Mesenchymal stem cell (in vitro differentiated cells and primary cell): Measurements from ENCODE around the gene SLC8A1.

Experiments used
- DNase-seq: peaks from one replicate; pipeline ENCODE4 v3.0.0-alpha.2; 2013
- H2AFZ ChIP-seq: one replicate; pipeline ENCODE4 v1.6.1; 2013; ENCODE audit warnings: low read depth, mild to moderate bottlenecking, control low read depth, inconsistent platforms, low read length, moderate library complexity
- H2AK5ac ChIP-seq: 2 replicates; pipeline ENCODE4 v1.6.1; 2013; ENCODE audit warnings: low read length, moderate library complexity, mild to moderate bottlenecking, inconsistent platforms; ENCODE audit not compliant: severe bottlenecking
- H2BK120ac ChIP-seq: one replicate; pipeline ENCODE4 v1.6.1; 2013; ENCODE audit warnings: low read depth, mild to moderate bottlenecking, inconsistent platforms, low read length, moderate library complexity
- H2BK12ac ChIP-seq, 2 experiments: one replicate each; pipeline ENCODE4 v1.6.1; 2013; ENCODE audit warnings: inconsistent platforms in 2 of 2, low read length in 2 of 2, mild to moderate bottlenecking in 2 of 2, moderate library complexity in 2 of 2, control low read depth in 1 of 2
- H2BK15ac ChIP-seq: one replicate; pipeline ENCODE4 v1.6.1; 2013; ENCODE audit warnings: mild to moderate bottlenecking, low read depth, inconsistent platforms; ENCODE audit not compliant: poor library complexity, severe bottlenecking
- H2BK5ac ChIP-seq: 2 replicates; pipeline ENCODE4 v1.6.1; 2013; ENCODE audit warnings: low read depth, mild to moderate bottlenecking, low read length, control low read depth, inconsistent platforms; ENCODE audit not compliant: poor library complexity, severe bottlenecking
- H3K14ac ChIP-seq, 2 experiments: one replicate each; pipeline ENCODE4 v1.6.1; 2013; ENCODE audit warnings: inconsistent platforms in 2 of 2, low read length in 2 of 2, control low read depth in 1 of 2, mild to moderate bottlenecking in 1 of 2, moderate library complexity in 1 of 2
- H3K18ac ChIP-seq, 2 experiments: one replicate each; pipeline ENCODE4 v1.6.1; 2013; ENCODE audit warnings: inconsistent platforms in 2 of 2, low read length in 2 of 2, control low read depth in 1 of 2, low read depth in 1 of 2, mild to moderate bottlenecking in 1 of 2
- H3K23ac ChIP-seq, 2 experiments: one replicate each; pipeline ENCODE4 v1.6.1; 2013; ENCODE audit warnings: inconsistent platforms in 2 of 2, low read length in 2 of 2, mild to moderate bottlenecking in 2 of 2, moderate library complexity in 2 of 2, control low read depth in 1 of 2
- H3K27ac ChIP-seq: 2 replicates; pipeline ENCODE4 v1.5.1; 2013; ENCODE audit warnings: mild to moderate bottlenecking, moderate library complexity, low read length, control low read depth, inconsistent platforms; ENCODE audit not compliant: poor library complexity, severe bottlenecking
- H3K27me3 ChIP-seq, 2 experiments: 2 replicates each; pipeline versions ENCODE4 v1.6.1 to v1.7.0; 2013; ENCODE audit warnings: low read length in 2 of 2, mild to moderate bottlenecking in 2 of 2, moderate library complexity in 2 of 2, control low read depth in 1 of 2, inconsistent platforms in 1 of 2; ENCODE audit not compliant: control insufficient read depth in 1 of 2, insufficient read depth in 1 of 2
- H3K36me3 ChIP-seq, 2 experiments: 2 replicates each; pipeline versions ENCODE4 v1.6.1 to v1.7.0; 2013; ENCODE audit warnings: low read length in 2 of 2, control low read depth in 1 of 2, inconsistent platforms in 1 of 2, low read depth in 1 of 2, mild to moderate bottlenecking in 1 of 2; ENCODE audit not compliant: insufficient read depth in 2 of 2, control insufficient read depth in 1 of 2
- H3K4ac ChIP-seq, 2 experiments: one replicate each; pipeline ENCODE4 v1.6.1; 2013; ENCODE audit warnings: inconsistent platforms in 2 of 2, low read length in 2 of 2, mild to moderate bottlenecking in 2 of 2, moderate library complexity in 2 of 2, control low read depth in 1 of 2, low read depth in 1 of 2
- H3K4me1 ChIP-seq: 2 replicates; pipeline ENCODE4 v1.6.1; 2013; ENCODE audit warnings: low read depth, low read length, control low read depth; ENCODE audit not compliant: control insufficient read depth, insufficient read depth
- H3K4me2 ChIP-seq: 2 replicates; pipeline ENCODE4 v1.6.1; 2013; ENCODE audit warnings: low read length, mild to moderate bottlenecking, inconsistent platforms; ENCODE audit not compliant: poor library complexity, severe bottlenecking
- H3K4me3 ChIP-seq, 2 experiments: 2 replicates each; pipeline versions ENCODE4 v1.5.1 to v1.7.0; 2013; ENCODE audit warnings: low read length in 2 of 2, mild to moderate bottlenecking in 2 of 2, control low read depth in 1 of 2, low read depth in 1 of 2; ENCODE audit not compliant: insufficient read depth in 1 of 2
- H3K79me1 ChIP-seq: replicated peaks from 2 replicates; pipeline ENCODE4 v1.6.1; 2013; ENCODE audit warnings: mild to moderate bottlenecking, control low read depth, low read length, inconsistent platforms; ENCODE audit not compliant: poor library complexity, severe bottlenecking
- H3K9ac ChIP-seq: 2 replicates; pipeline ENCODE4 v1.7.0; 2013; ENCODE audit warnings: mild to moderate bottlenecking, low read length, moderate library complexity
- H3K9me3 ChIP-seq: 2 replicates; pipeline ENCODE4 v1.7.0; 2013; ENCODE audit warnings: mild to moderate bottlenecking, low read length; ENCODE audit not compliant: control insufficient read depth
- H4K8ac ChIP-seq: one replicate; pipeline ENCODE4 v1.6.1; 2013; ENCODE audit warnings: inconsistent platforms, mild to moderate bottlenecking, low read length, moderate library complexity
- H4K91ac ChIP-seq: one replicate; pipeline ENCODE4 v1.6.1; 2013; ENCODE audit warnings: mild to moderate bottlenecking, low read length, inconsistent platforms
- WGBS: methylation state at CpG from one replicate; pipeline ENCODE4 v1.1.7; 2013; ENCODE audit warnings: mixed read lengths; 5-methylcytosine and 5-hydroxymethylcytosine counted together

SLC8A1 gene

GRCh38 chr2:40251137-40251536, 200.8 kb downstream of the SLC8A1 start:
- Histone ChIP-seq H2BK12ac (no peak overlapping the region), H2BK5ac (no peak overlapping the region), H3K9me3 (no peaks in the 10 kb centered on the region), H2BK15ac (no peak overlapping the region), H3K23ac (no peak overlapping the region), H3K4me1 (no peaks in the 10 kb centered on the region), H3K36me3 (no peaks in the 10 kb centered on the region), H4K91ac (no peak overlapping the region), H4K8ac (no peak overlapping the region), H3K4me2 (no peak overlapping the region), H3K4ac (no peak overlapping the region), H3K18ac (no peak overlapping the region), H2AK5ac (no peak overlapping the region), H3K27ac (no peak overlapping the region), H3K14ac (no peak overlapping the region), H2AFZ (no peak overlapping the region), H3K79me1 (peaks cover 3% of the 10 kb centered on the region), H2BK120ac (no peak overlapping the region), H3K9ac (no peak overlapping the region), H3K4me3 (no peak overlapping the region), H3K27me3 (no peaks in the 10 kb centered on the region)
- peak; percentile 38 for DNase-seq
- WGBS: 81% methylated on average over 2 of the region's 2 CpGs

- peaks cover 1% of the 10 kb centered on the region for H3K79me1 ChIP-seq
- no peak overlapping the region for H2BK5ac ChIP-seq
- H2AFZ ChIP-seq: no peak overlapping the region
- H3K4me2 ChIP-seq: no peak overlapping the region
- H3K4ac ChIP-seq: no peak overlapping the region
- H2BK120ac ChIP-seq: no peak overlapping the region
- no peak for DNase-seq
- no peaks in the 10 kb centered on the region for H3K9me3 ChIP-seq
- H3K4me3 ChIP-seq: no peak overlapping the region
- no peak overlapping the region for H3K18ac ChIP-seq
- no peaks in the 10 kb centered on the region for H3K27me3 ChIP-seq
- H4K91ac ChIP-seq: no peak overlapping the region
- H3K36me3 ChIP-seq: no peaks in the 10 kb centered on the region
- no peak overlapping the region for H2BK12ac ChIP-seq
- no peak overlapping the region for H2AK5ac ChIP-seq
- H3K14ac ChIP-seq: no peak overlapping the region
- no peak overlapping the region for H3K23ac ChIP-seq
- no CpG with 5 or more reads among the region's 2 CpGs for WGBS
- H2BK15ac ChIP-seq: no peak overlapping the region
- H3K4me1 ChIP-seq: no peaks in the 10 kb centered on the region
- no peak overlapping the region for H4K8ac ChIP-seq
- no peak overlapping the region for H3K27ac ChIP-seq
- no peak overlapping the region for H3K9ac ChIP-seq
These were observed 202.3 kb downstream of the SLC8A1 start for GRCh38 chr2:40249577-40249976.

GRCh38 chr2:40248294-40248693, 203.6 kb downstream of the SLC8A1 start:
- no peak for DNase-seq
- Histone ChIP-seq H3K4me3 (no peak overlapping the region), H4K8ac (no peak overlapping the region), H3K14ac (no peak overlapping the region), H3K4ac (no peak overlapping the region), H3K9ac (no peak overlapping the region), H3K27me3 (no peaks in the 10 kb centered on the region), H2BK12ac (no peak overlapping the region), H3K23ac (no peak overlapping the region), H4K91ac (no peak overlapping the region), H2AK5ac (no peak overlapping the region), H2BK5ac (no peak overlapping the region), H2AFZ (no peak overlapping the region), H3K4me2 (no peak overlapping the region), H3K36me3 (no peaks in the 10 kb centered on the region), H2BK120ac (no peak overlapping the region), H3K79me1 (peaks cover 1% of the 10 kb centered on the region), H3K4me1 (no peaks in the 10 kb centered on the region), H3K18ac (no peak overlapping the region), H3K27ac (no peak overlapping the region), H3K9me3 (no peaks in the 10 kb centered on the region), H2BK15ac (no peak overlapping the region)
- WGBS: 100% methylated on average over 1 of the region's 1 CpG

GRCh38 chr2:40244675-40245074, 207.2 kb downstream of the SLC8A1 start:
- WGBS: 0% methylated on average over 1 of the region's 1 CpG

More at GRCh38 chr2:40244675-40245074, 207.2 kb downstream of the SLC8A1 start:
- Histone ChIP-seq H3K79me1 (peaks cover 8% of the 10 kb centered on the region), H2BK5ac (no peak overlapping the region), H4K8ac (no peak overlapping the region), H3K4me3 (no peak overlapping the region), H2BK12ac (no peak overlapping the region), H2BK15ac (no peak overlapping the region), H4K91ac (no peak overlapping the region), H2BK120ac (no peak overlapping the region), H3K36me3 (no peaks in the 10 kb centered on the region), H2AK5ac (no peak overlapping the region), H3K4me2 (no peak overlapping the region), H3K9me3 (no peaks in the 10 kb centered on the region), H3K4ac (no peak overlapping the region), H3K18ac (no peak overlapping the region), H2AFZ (no peak overlapping the region), H3K27me3 (no peaks in the 10 kb centered on the region), H3K23ac (no peak overlapping the region), H3K9ac (no peak overlapping the region), H3K14ac (no peak overlapping the region), H3K27ac (peak overlapping the region; percentile 83), H3K4me1 (no peaks in the 10 kb centered on the region)
- peak; percentile 64 for DNase-seq
